ENCODE measurements around the gene ZNF334.

The ZNF334 gene

GRCh38 chr20:46512943-46513844 is at the start of gene ZNF334:
TSS of gene ZNF334 (minus strand) at chr20:46513559. CDS start at chr20:46512102, 1,457 bp downstream.
- TF ChIP-seq CTCF (IDR thresholded peaks at IDR 0.05; ENCODE audit: low read depth, low read length), result no peak
- DNase-seq (ENCODE audit: extremely low read depth, low read depth), result no peak

GRCh38 chr20:46562373-46563169 is 49.2 kb upstream of the ZNF334 start:
- TF ChIP-seq CTCF (IDR thresholded peaks at IDR 0.05; ENCODE audit: low read depth, low read length), result peak; percentile 87
- DNase-seq (ENCODE audit: extremely low read depth, low read depth), result no peak

GRCh38 chr20:46562009-46562372 is 48.6 kb upstream of the ZNF334 start:
- TF ChIP-seq CTCF (IDR thresholded peaks at IDR 0.05; ENCODE audit: low read depth, low read length), result no peak
- no peak for DNase-seq (ENCODE audit: extremely low read depth, low read depth)

GRCh38 chr20:46559685-46560440 is 46.5 kb upstream of the ZNF334 start:
- TF ChIP-seq CTCF (IDR thresholded peaks at IDR 0.05; ENCODE audit: low read depth, low read length), result no peak
- DNase-seq (ENCODE audit: extremely low read depth, low read depth), result no peak

- TF ChIP-seq CTCF (IDR thresholded peaks at IDR 0.05; ENCODE audit: low read depth, low read length), result no peak
- no peak for DNase-seq (ENCODE audit: extremely low read depth, low read depth)
Observed at GRCh38 chr20:46559001-46559400, 45.6 kb upstream of the ZNF334 start.

- peak; percentile 38 for DNase-seq (ENCODE audit: extremely low read depth, low read depth)
- TF ChIP-seq CTCF (IDR thresholded peaks at IDR 0.05; ENCODE audit: low read depth, low read length), result no peak
Observed at GRCh38 chr20:46558511-46558959, 45.2 kb upstream of the ZNF334 start.
